Activated naive CD8-positive, alpha-beta T cell treated with anti-CD3 and anti-CD28 coated beads, Interleukin-2, amount 50 U/mL, for 24 hours (primary cell): ENCODE results near the gene STK32B.

Experiments
- ATAC-seq: fragments of 150-1000 bp; cut with Tn5 transposase; one replicate; pipeline ENCODE4 v1.10.0; 2021
- DNase-seq: peaks from one replicate; pipeline ENCODE4 v3.0.0; 2021
- H3K27ac Mint-ChIP-seq: one replicate; pipeline ENCODE4 v1.8.0; 2021; ENCODE audit warnings: mild to moderate bottlenecking, mixed read lengths
- H3K27me3 Mint-ChIP-seq: one replicate; pipeline ENCODE4 v1.8.0; 2021; ENCODE audit warnings: mixed read lengths
- H3K36me3 Mint-ChIP-seq: one replicate; pipeline ENCODE4 v1.8.0; 2021; ENCODE audit warnings: low read depth, mixed read lengths
- H3K4me1 Mint-ChIP-seq: one replicate; pipeline ENCODE4 v1.8.0; 2021; ENCODE audit warnings: mixed read lengths
- H3K4me3 Mint-ChIP-seq: one replicate; pipeline ENCODE4 v1.8.0; 2021; ENCODE audit warnings: mild to moderate bottlenecking, moderate library complexity, mixed read lengths
- H3K9me3 Mint-ChIP-seq: one replicate; pipeline ENCODE4 v1.8.0; 2021; ENCODE audit warnings: mixed read lengths

Gene STK32B

GRCh38 chr4:5511791-5512190 lies 460.5 kb downstream of the STK32B start:
- no peaks in the 10 kb centered on the region for H3K9me3 Mint-ChIP-seq
- no peak overlapping the region for H3K4me3 Mint-ChIP-seq
- no peak overlapping the region for H3K27ac Mint-ChIP-seq
- no peaks in the 10 kb centered on the region for H3K4me1 Mint-ChIP-seq
- peaks cover 2% of the 10 kb centered on the region for H3K27me3 Mint-ChIP-seq
- no peaks in the 10 kb centered on the region for H3K36me3 Mint-ChIP-seq
- ATAC-seq = no peak
- DNase-seq = no peak

GRCh38 chr4:5515646-5516045 lies 464.4 kb downstream of the STK32B start:
- Mint-ChIP-seq H3K27ac (no peak overlapping the region), H3K4me3 (no peak overlapping the region), H3K27me3 (no peaks in the 10 kb centered on the region), H3K9me3 (peaks cover 4% of the 10 kb centered on the region), H3K36me3 (no peaks in the 10 kb centered on the region), H3K4me1 (no peaks in the 10 kb centered on the region)
- ATAC-seq (no peak), DNase-seq (no peak)

- H3K36me3 Mint-ChIP-seq = no peaks in the 10 kb centered on the region
- H3K4me3 Mint-ChIP-seq = no peak overlapping the region
- H3K9me3 Mint-ChIP-seq = peaks cover 4% of the 10 kb centered on the region
- no peak overlapping the region for H3K27ac Mint-ChIP-seq
- DNase-seq (no peak), ATAC-seq (no peak)
- H3K27me3 Mint-ChIP-seq = no peaks in the 10 kb centered on the region
- H3K4me1 Mint-ChIP-seq = no peaks in the 10 kb centered on the region
Measured at GRCh38 chr4:5517372-5517771, 466.1 kb downstream of the STK32B start.

GRCh38 chr4:5524446-5525299 lies 473.4 kb downstream of the STK32B start:
- no peak overlapping the region for H3K27ac Mint-ChIP-seq
- no peak for ATAC-seq
- no peaks in the 10 kb centered on the region for H3K36me3 Mint-ChIP-seq
- H3K27me3 Mint-ChIP-seq = no peaks in the 10 kb centered on the region
- DNase-seq = no peak
- H3K4me1 Mint-ChIP-seq = no peaks in the 10 kb centered on the region
- no peaks in the 10 kb centered on the region for H3K9me3 Mint-ChIP-seq
- H3K4me3 Mint-ChIP-seq = no peak overlapping the region

GRCh38 chr4:5526080-5526846 lies 475.0 kb downstream of the STK32B start:
- Mint-ChIP-seq H3K36me3 (no peaks in the 10 kb centered on the region), H3K27ac (no peak overlapping the region), H3K27me3 (no peaks in the 10 kb centered on the region), H3K4me1 (no peaks in the 10 kb centered on the region), H3K9me3 (no peaks in the 10 kb centered on the region), H3K4me3 (no peak overlapping the region)
- DNase-seq = no peak
- ATAC-seq = no peak

- Mint-ChIP-seq H3K9me3 (no peaks in the 10 kb centered on the region), H3K4me3 (no peak overlapping the region)
Measured at GRCh38 chr4:5527211-5527610, 475.9 kb downstream of the STK32B start.

GRCh38 chr4:5528031-5528436 lies 476.8 kb downstream of the STK32B start:
- no peaks in the 10 kb centered on the region for H3K36me3 Mint-ChIP-seq
- no peaks in the 10 kb centered on the region for H3K4me1 Mint-ChIP-seq
- DNase-seq (no peak), ATAC-seq (no peak)
- H3K9me3 Mint-ChIP-seq = no peaks in the 10 kb centered on the region
- H3K27me3 Mint-ChIP-seq = no peaks in the 10 kb centered on the region
- H3K4me3 Mint-ChIP-seq = no peak overlapping the region
- H3K27ac Mint-ChIP-seq = no peak overlapping the region

More at GRCh38 chr4:5527211-5527610, 475.9 kb downstream of the STK32B start:
- Mint-ChIP-seq H3K27ac (no peak overlapping the region), H3K36me3 (no peaks in the 10 kb centered on the region), H3K4me1 (no peaks in the 10 kb centered on the region), H3K27me3 (no peaks in the 10 kb centered on the region)
- DNase-seq (no peak), ATAC-seq (no peak)

- Mint-ChIP-seq H3K36me3 (no peaks in the 10 kb centered on the region), H3K9me3 (peaks cover 9% of the 10 kb centered on the region), H3K4me1 (no peaks in the 10 kb centered on the region), H3K4me3 (no peak overlapping the region), H3K27ac (no peak overlapping the region), H3K27me3 (peaks cover 2% of the 10 kb centered on the region)
- no peak for ATAC-seq
- no peak for DNase-seq
Measured at GRCh38 chr4:5532100-5532499, 480.8 kb downstream of the STK32B start.

- H3K27me3 Mint-ChIP-seq = no peaks in the 10 kb centered on the region
- no peak overlapping the region for H3K4me3 Mint-ChIP-seq
- H3K36me3 Mint-ChIP-seq = no peaks in the 10 kb centered on the region
- peaks cover 4% of the 10 kb centered on the region for H3K9me3 Mint-ChIP-seq
- DNase-seq (no peak), ATAC-seq (no peak)
- no peaks in the 10 kb centered on the region for H3K4me1 Mint-ChIP-seq
- H3K27ac Mint-ChIP-seq = no peak overlapping the region
Measured at GRCh38 chr4:5539584-5539983, 488.3 kb downstream of the STK32B start.

- no peak for ATAC-seq
- H3K27me3 Mint-ChIP-seq = no peaks in the 10 kb centered on the region
- H3K9me3 Mint-ChIP-seq = no peaks in the 10 kb centered on the region
- no peaks in the 10 kb centered on the region for H3K4me1 Mint-ChIP-seq
- DNase-seq = no peak
- H3K36me3 Mint-ChIP-seq = no peaks in the 10 kb centered on the region
- H3K4me3 Mint-ChIP-seq = no peak overlapping the region
- H3K27ac Mint-ChIP-seq = no peak overlapping the region
Measured at GRCh38 chr4:5541169-5541568, 489.9 kb downstream of the STK32B start.

GRCh38 chr4:5543681-5544080 lies 492.4 kb downstream of the STK32B start:
- no peak overlapping the region for H3K27ac Mint-ChIP-seq
- no peak for ATAC-seq
- no peaks in the 10 kb centered on the region for H3K9me3 Mint-ChIP-seq
- DNase-seq = no peak
- H3K36me3 Mint-ChIP-seq = no peaks in the 10 kb centered on the region
- H3K4me1 Mint-ChIP-seq = no peaks in the 10 kb centered on the region
- no peak overlapping the region for H3K4me3 Mint-ChIP-seq
- H3K27me3 Mint-ChIP-seq = no peaks in the 10 kb centered on the region

- Mint-ChIP-seq H3K27ac (no peak overlapping the region), H3K4me1 (no peaks in the 10 kb centered on the region), H3K9me3 (peaks cover 2% of the 10 kb centered on the region), H3K4me3 (no peak overlapping the region), H3K36me3 (no peaks in the 10 kb centered on the region), H3K27me3 (no peaks in the 10 kb centered on the region)
- ATAC-seq = no peak
- no peak for DNase-seq
Measured at GRCh38 chr4:5544762-5545161, 493.5 kb downstream of the STK32B start.

- Mint-ChIP-seq H3K4me3 (no peak overlapping the region), H3K36me3 (no peaks in the 10 kb centered on the region)
Measured at GRCh38 chr4:5545271-5545670, 494.0 kb downstream of the STK32B start.

GRCh38 chr4:5547651-5548249 lies 496.5 kb downstream of the STK32B start:
- H3K4me1 Mint-ChIP-seq = no peaks in the 10 kb centered on the region
- peaks cover 17% of the 10 kb centered on the region for H3K9me3 Mint-ChIP-seq
- ATAC-seq (no peak), DNase-seq (no peak)
- no peak overlapping the region for H3K4me3 Mint-ChIP-seq
- peaks cover 2% of the 10 kb centered on the region for H3K36me3 Mint-ChIP-seq
- H3K27ac Mint-ChIP-seq = no peak overlapping the region
- H3K27me3 Mint-ChIP-seq = peaks cover 2% of the 10 kb centered on the region

More at GRCh38 chr4:5545271-5545670, 494.0 kb downstream of the STK32B start:
- H3K27me3 Mint-ChIP-seq = no peaks in the 10 kb centered on the region
- no peak for ATAC-seq
- no peak overlapping the region for H3K27ac Mint-ChIP-seq
- H3K9me3 Mint-ChIP-seq = peaks cover 7% of the 10 kb centered on the region
- no peak for DNase-seq
- no peaks in the 10 kb centered on the region for H3K4me1 Mint-ChIP-seq
